ENCODE measurements around the gene ABLIM1.

The ABLIM1 gene

GRCh38 chr10:114645706-114646105 is 12.4 kb downstream of the ABLIM1 start:
- Histone ChIP-seq H2BK120ac (ENCODE audit: low read depth, low read length) (no peak overlapping the region), H3K27me3 (ENCODE audit: control insufficient read depth in 1 of 2, insufficient read depth in 1 of 2, low read length in 2 of 2) (no peaks in the 10 kb centered on the region), H4K8ac (ENCODE audit: low read length) (no peak overlapping the region), H3K14ac (ENCODE audit: low read length in 2 of 2) (no peak overlapping the region), H3K27ac (ENCODE audit: low read length, poor library complexity, severe bottlenecking) (no peak overlapping the region), H3K79me1 (replicated peaks; ENCODE audit: low read length, poor library complexity, severe bottlenecking) (peaks cover 11% of the 10 kb centered on the region), H2BK12ac (ENCODE audit: low read length in 2 of 2) (no peak overlapping the region), H3K4me3 (ENCODE audit: insufficient read depth in 1 of 2, low read depth in 1 of 2, low read length in 2 of 2) (no peak overlapping the region), H2AFZ (ENCODE audit: low read depth, low read length) (no peak overlapping the region), H3K4me1 (ENCODE audit: control insufficient read depth, insufficient read depth, low read depth, low read length) (peaks cover 4% of the 10 kb centered on the region), H3K9ac (ENCODE audit: low read length) (no peak overlapping the region), H2BK15ac (ENCODE audit: low read depth, poor library complexity, severe bottlenecking) (no peak overlapping the region), H3K4ac (ENCODE audit: low read depth in 1 of 2, low read length in 2 of 2) (no peak overlapping the region), H2BK5ac (ENCODE audit: low read depth, low read length, poor library complexity, severe bottlenecking) (no peak overlapping the region), H3K23ac (ENCODE audit: low read length in 2 of 2) (no peak overlapping the region), H3K18ac (ENCODE audit: low read depth in 1 of 2, low read length in 2 of 2) (no peak overlapping the region), H3K4me2 (ENCODE audit: low read length, poor library complexity, severe bottlenecking) (no peak overlapping the region), H3K9me3 (ENCODE audit: control insufficient read depth, low read length) (no peaks in the 10 kb centered on the region), H3K36me3 (ENCODE audit: control insufficient read depth in 1 of 2, insufficient read depth in 2 of 2, low read depth in 1 of 2, low read length in 2 of 2) (no peaks in the 10 kb centered on the region), H4K91ac (ENCODE audit: low read length) (no peak overlapping the region), H2AK5ac (ENCODE audit: low read length, severe bottlenecking) (no peak overlapping the region)
- no peak for DNase-seq
- WGBS = 100% methylated on average over 2 of the region's 3 CpGs

- no peak for DNase-seq
- no peak overlapping the region for H4K8ac ChIP-seq (ENCODE audit: low read length)
- no peak overlapping the region for H2BK15ac ChIP-seq (ENCODE audit: low read depth, poor library complexity, severe bottlenecking)
- H3K4me1 ChIP-seq (ENCODE audit: control insufficient read depth, insufficient read depth, low read depth, low read length) = peaks cover 13% of the 10 kb centered on the region
- H3K14ac ChIP-seq (ENCODE audit: low read length in 2 of 2) = no peak overlapping the region
- H2BK120ac ChIP-seq (ENCODE audit: low read depth, low read length) = no peak overlapping the region
- H3K23ac ChIP-seq (ENCODE audit: low read length in 2 of 2) = no peak overlapping the region
- no peak overlapping the region for H3K4me3 ChIP-seq (ENCODE audit: insufficient read depth in 1 of 2, low read depth in 1 of 2, low read length in 2 of 2)
- no CpG with 5 or more reads among the region's 2 CpGs for WGBS
- no peaks in the 10 kb centered on the region for H3K36me3 ChIP-seq (ENCODE audit: control insufficient read depth in 1 of 2, insufficient read depth in 2 of 2, low read depth in 1 of 2, low read length in 2 of 2)
- no peak overlapping the region for H3K4me2 ChIP-seq (ENCODE audit: low read length, poor library complexity, severe bottlenecking)
- H2AFZ ChIP-seq (ENCODE audit: low read depth, low read length) = no peak overlapping the region
- H3K4ac ChIP-seq (ENCODE audit: low read depth in 1 of 2, low read length in 2 of 2) = no peak overlapping the region
- H3K9me3 ChIP-seq (ENCODE audit: control insufficient read depth, low read length) = no peaks in the 10 kb centered on the region
- H3K79me1 ChIP-seq (replicated peaks; ENCODE audit: low read length, poor library complexity, severe bottlenecking) = peaks cover 9% of the 10 kb centered on the region
- H3K27ac ChIP-seq (ENCODE audit: low read length, poor library complexity, severe bottlenecking) = no peak overlapping the region
- no peak overlapping the region for H4K91ac ChIP-seq (ENCODE audit: low read length)
- H3K9ac ChIP-seq (ENCODE audit: low read length) = no peak overlapping the region
- H3K18ac ChIP-seq (ENCODE audit: low read depth in 1 of 2, low read length in 2 of 2) = no peak overlapping the region
- H2BK5ac ChIP-seq (ENCODE audit: low read depth, low read length, poor library complexity, severe bottlenecking) = no peak overlapping the region
- H2BK12ac ChIP-seq (ENCODE audit: low read length in 2 of 2) = no peak overlapping the region
- H3K27me3 ChIP-seq (ENCODE audit: control insufficient read depth in 1 of 2, insufficient read depth in 1 of 2, low read length in 2 of 2) = no peaks in the 10 kb centered on the region
- no peak overlapping the region for H2AK5ac ChIP-seq (ENCODE audit: low read length, severe bottlenecking)
These were observed 14.9 kb downstream of the ABLIM1 start for GRCh38 chr10:114643158-114643557.

GRCh38 chr10:114642729-114643128 is 15.3 kb downstream of the ABLIM1 start:
- Histone ChIP-seq H3K23ac (ENCODE audit: low read length in 2 of 2) (no peak overlapping the region), H2AFZ (ENCODE audit: low read depth, low read length) (no peak overlapping the region), H3K18ac (ENCODE audit: low read depth in 1 of 2, low read length in 2 of 2) (no peak overlapping the region), H3K4me1 (ENCODE audit: control insufficient read depth, insufficient read depth, low read depth, low read length) (peaks cover 13% of the 10 kb centered on the region), H3K4me3 (ENCODE audit: insufficient read depth in 1 of 2, low read depth in 1 of 2, low read length in 2 of 2) (no peak overlapping the region), H2AK5ac (ENCODE audit: low read length, severe bottlenecking) (peak overlapping the region; percentile 92), H3K79me1 (replicated peaks; ENCODE audit: low read length, poor library complexity, severe bottlenecking) (peaks cover 9% of the 10 kb centered on the region), H4K8ac (ENCODE audit: low read length) (no peak overlapping the region), H3K14ac (ENCODE audit: low read length in 2 of 2) (no peak overlapping the region), H2BK5ac (ENCODE audit: low read depth, low read length, poor library complexity, severe bottlenecking) (no peak overlapping the region), H3K27me3 (ENCODE audit: control insufficient read depth in 1 of 2, insufficient read depth in 1 of 2, low read length in 2 of 2) (no peaks in the 10 kb centered on the region), H3K9ac (ENCODE audit: low read length) (no peak overlapping the region), H2BK15ac (ENCODE audit: low read depth, poor library complexity, severe bottlenecking) (no peak overlapping the region), H3K4me2 (ENCODE audit: low read length, poor library complexity, severe bottlenecking) (no peak overlapping the region), H3K9me3 (ENCODE audit: control insufficient read depth, low read length) (no peaks in the 10 kb centered on the region), H3K27ac (ENCODE audit: low read length, poor library complexity, severe bottlenecking) (no peak overlapping the region), H2BK120ac (ENCODE audit: low read depth, low read length) (no peak overlapping the region), H4K91ac (ENCODE audit: low read length) (no peak overlapping the region), H3K4ac (ENCODE audit: low read depth in 1 of 2, low read length in 2 of 2) (no peak overlapping the region), H2BK12ac (ENCODE audit: low read length in 2 of 2) (no peak overlapping the region), H3K36me3 (ENCODE audit: control insufficient read depth in 1 of 2, insufficient read depth in 2 of 2, low read depth in 1 of 2, low read length in 2 of 2) (no peaks in the 10 kb centered on the region)
- no peak for DNase-seq
- WGBS = 85% methylated on average over 5 of the region's 5 CpGs

- H3K27ac ChIP-seq (ENCODE audit: low read length, poor library complexity, severe bottlenecking) = peak overlapping the region; percentile 91
- H3K4me1 ChIP-seq (ENCODE audit: control insufficient read depth, insufficient read depth, low read depth, low read length) = peaks cover 21% of the 10 kb centered on the region
- no peaks in the 10 kb centered on the region for H3K36me3 ChIP-seq (ENCODE audit: control insufficient read depth in 1 of 2, insufficient read depth in 2 of 2, low read depth in 1 of 2, low read length in 2 of 2)
- peak overlapping the region; percentile 39 for H4K91ac ChIP-seq (ENCODE audit: low read length)
- peak overlapping the region; percentile 81 for H2AK5ac ChIP-seq (ENCODE audit: low read length, severe bottlenecking)
- H3K23ac ChIP-seq (ENCODE audit: low read length in 2 of 2) = no peak overlapping the region
- peak overlapping the region; percentile 30 for H4K8ac ChIP-seq (ENCODE audit: low read length)
- H3K4me2 ChIP-seq (ENCODE audit: low read length, poor library complexity, severe bottlenecking) = peak overlapping the region; percentile 29
- H2BK15ac ChIP-seq (ENCODE audit: low read depth, poor library complexity, severe bottlenecking) = no peak overlapping the region
- WGBS = 85% methylated on average over 8 of the region's 8 CpGs
- no peak overlapping the region for H2BK12ac ChIP-seq (ENCODE audit: low read length in 2 of 2)
- no peak overlapping the region for H3K14ac ChIP-seq (ENCODE audit: low read length in 2 of 2)
- H3K18ac ChIP-seq (ENCODE audit: low read depth in 1 of 2, low read length in 2 of 2) = no peak overlapping the region
- H3K4me3 ChIP-seq (ENCODE audit: insufficient read depth in 1 of 2, low read depth in 1 of 2, low read length in 2 of 2) = no peak overlapping the region
- no peak overlapping the region for H2AFZ ChIP-seq (ENCODE audit: low read depth, low read length)
- peaks cover 7% of the 10 kb centered on the region for H3K79me1 ChIP-seq (replicated peaks; ENCODE audit: low read length, poor library complexity, severe bottlenecking)
- no peak overlapping the region for H2BK5ac ChIP-seq (ENCODE audit: low read depth, low read length, poor library complexity, severe bottlenecking)
- no peak overlapping the region for H3K9ac ChIP-seq (ENCODE audit: low read length)
- H3K27me3 ChIP-seq (ENCODE audit: control insufficient read depth in 1 of 2, insufficient read depth in 1 of 2, low read length in 2 of 2) = no peaks in the 10 kb centered on the region
- no peak overlapping the region for H3K4ac ChIP-seq (ENCODE audit: low read depth in 1 of 2, low read length in 2 of 2)
- peak; percentile 50 for DNase-seq
- peak overlapping the region; percentile 21 for H2BK120ac ChIP-seq (ENCODE audit: low read depth, low read length)
- H3K9me3 ChIP-seq (ENCODE audit: control insufficient read depth, low read length) = no peaks in the 10 kb centered on the region
These were observed 19.1 kb downstream of the ABLIM1 start for GRCh38 chr10:114638821-114639625.

All from mesenchymal stem cell (in vitro differentiated cells and primary cell).